ENCODE measurements around the gene CBLB. TPM values are rescaled to one million over a fixed set of nuclear protein-coding genes. Genes with fewer than 3 reads are reported as not detected.

CBLB gene
- total RNA-seq, 1 experiment from 2014 or later, result 23.9 TPM

DNA sequence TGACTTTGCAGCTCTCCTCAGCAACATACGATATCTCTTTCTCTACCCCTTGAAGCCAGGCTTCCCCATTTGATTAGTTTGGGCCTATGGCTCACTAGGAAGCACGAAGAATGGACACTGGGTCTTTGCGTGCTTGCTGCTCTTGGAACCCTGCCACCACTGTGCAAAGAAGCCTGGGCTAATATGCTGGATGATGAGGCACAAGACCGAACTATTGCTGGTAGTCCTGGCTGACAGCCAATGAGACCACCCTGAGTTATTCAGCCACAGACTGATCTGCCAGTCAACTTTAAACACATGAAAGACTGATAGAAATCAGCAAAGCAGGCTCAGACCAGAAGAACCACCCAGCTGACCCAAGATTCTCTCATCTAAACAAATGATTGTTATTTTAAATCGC, 250.3 kb downstream of the CBLB start:
- Histone ChIP-seq H3K9me3 (ENCODE audit: low read length) (no peaks in the 10 kb centered on the region), H2AFZ (ENCODE audit: low read length) (no peak overlapping the region), H3K79me2 (ENCODE audit: low read length) (no peaks in the 10 kb centered on the region), H4K20me1 (ENCODE audit: low read length) (no peaks in the 10 kb centered on the region), H3K4me3 (ENCODE audit: low read length) (no peak overlapping the region), H3K9me2 (replicated peaks; ENCODE audit: low read length) (no peaks in the 10 kb centered on the region), H3K9ac (ENCODE audit: low read length) (no peak overlapping the region), H3F3A (ENCODE audit: low read length, unreplicated experiment) (no peaks in the 10 kb centered on the region), H3K4me1 (ENCODE audit: insufficient read depth, low read length) (no peaks in the 10 kb centered on the region), H3K27me3 (ENCODE audit: low read length) (no peaks in the 10 kb centered on the region), H3K36me3 (ENCODE audit: low read depth, low read length) (no peaks in the 10 kb centered on the region), H3K27ac (ENCODE audit: low read length) (no peak overlapping the region), H3K4me2 (ENCODE audit: low read length) (no peak overlapping the region)
- ATAC-seq (no peak), DNase-seq (no peak)
- ChIA-PET CTCF (no interaction called here), POLR2A (ENCODE audit: unreplicated experiment) (no interaction called here)
- TF ChIP-seq CTCF (conservative IDR thresholded peaks at IDR 0.05; ENCODE audit: low read depth, low read length) (no peak), EZH2 (IDR thresholded peaks at IDR 0.05; ENCODE audit: low read length, unreplicated experiment) (no peak), EZH2phosphoT487 (IDR thresholded peaks at IDR 0.05; ENCODE audit: borderline replicate concordance, low read length) (no peak)
- BruUV-seq (replicated peaks), result no TSS peak
- intact Hi-C loops (cut with micrococcal nuclease), result no loop called here

DNA sequence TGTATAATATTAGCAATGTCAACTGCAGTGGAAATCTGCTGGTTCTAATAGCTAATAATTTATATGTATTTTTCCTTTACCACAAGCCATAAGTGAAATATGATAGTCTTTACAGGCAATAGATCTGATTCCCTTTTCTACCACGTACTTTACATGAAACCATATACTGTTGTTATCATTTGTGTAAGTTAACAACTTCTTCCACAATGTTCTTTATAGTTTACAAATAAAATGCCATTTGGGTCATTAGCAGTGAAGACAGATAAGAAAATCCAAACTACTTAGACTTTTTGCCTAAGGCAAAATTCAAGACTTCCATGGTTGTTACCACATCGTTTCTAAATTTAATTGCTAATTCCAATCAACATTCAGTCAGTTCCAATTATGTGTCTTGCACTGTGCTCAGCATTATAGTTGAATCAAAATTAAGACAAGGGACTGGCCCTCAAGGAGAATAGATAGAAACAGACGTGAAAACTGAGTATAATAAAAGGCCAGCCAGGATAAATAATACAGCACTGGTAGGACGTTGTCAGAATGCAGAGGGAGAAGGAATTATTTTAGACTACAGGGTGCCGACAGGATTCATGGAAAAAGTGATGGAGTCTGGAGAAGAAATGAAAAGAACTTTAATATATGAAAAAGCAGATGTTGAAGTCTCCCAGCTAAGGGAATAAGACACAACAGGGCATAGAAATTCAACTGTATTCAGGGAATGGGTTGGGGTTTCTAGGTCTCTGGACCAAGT, 252.3 kb downstream of the CBLB start:
- no peak overlapping the region for H3K4me3 ChIP-seq (ENCODE audit: low read length)
- ChIA-PET POLR2A (ENCODE audit: unreplicated experiment) (no interaction called here), CTCF (no interaction called here)
- no peaks in the 10 kb centered on the region for H3K27me3 ChIP-seq (ENCODE audit: low read length)
- no peak overlapping the region for H2AFZ ChIP-seq (ENCODE audit: low read length)
- ATAC-seq (no peak), DNase-seq (no peak)
- H3K27ac ChIP-seq (ENCODE audit: low read length), result no peak overlapping the region
- H3K9me3 ChIP-seq (ENCODE audit: low read length), result no peaks in the 10 kb centered on the region
- no TSS peak for BruUV-seq (replicated peaks)
- no peaks in the 10 kb centered on the region for H3K36me3 ChIP-seq (ENCODE audit: low read depth, low read length)
- H3F3A ChIP-seq (ENCODE audit: low read length, unreplicated experiment), result no peaks in the 10 kb centered on the region
- H3K79me2 ChIP-seq (ENCODE audit: low read length), result no peaks in the 10 kb centered on the region
- H3K4me2 ChIP-seq (ENCODE audit: low read length), result no peak overlapping the region
- H3K9ac ChIP-seq (ENCODE audit: low read length), result no peak overlapping the region
- intact Hi-C loops (cut with micrococcal nuclease), result no loop called here
- H3K9me2 ChIP-seq (replicated peaks; ENCODE audit: low read length), result no peaks in the 10 kb centered on the region
- H3K4me1 ChIP-seq (ENCODE audit: insufficient read depth, low read length), result peaks cover 15% of the 10 kb centered on the region
- no peak for TF ChIP-seq CTCF (conservative IDR thresholded peaks at IDR 0.05; ENCODE audit: low read depth, low read length)
- no peak for TF ChIP-seq EZH2phosphoT487 (IDR thresholded peaks at IDR 0.05; ENCODE audit: borderline replicate concordance, low read length)
- TF ChIP-seq EZH2 (IDR thresholded peaks at IDR 0.05; ENCODE audit: low read length, unreplicated experiment), result no peak
- no peaks in the 10 kb centered on the region for H4K20me1 ChIP-seq (ENCODE audit: low read length)

GRCh38 chr3:105615814-105616213, 253.0 kb downstream of the CBLB start:
- ChIA-PET CTCF (no interaction called here), POLR2A (ENCODE audit: unreplicated experiment) (no interaction called here)
- no peak overlapping the region for H3K4me2 ChIP-seq (ENCODE audit: low read length)
- H3K36me3 ChIP-seq (ENCODE audit: low read depth, low read length), result no peaks in the 10 kb centered on the region
- no peak overlapping the region for H3K4me3 ChIP-seq (ENCODE audit: low read length)
- H3K4me1 ChIP-seq (ENCODE audit: insufficient read depth, low read length), result peaks cover 22% of the 10 kb centered on the region
- no peaks in the 10 kb centered on the region for H3K9me3 ChIP-seq (ENCODE audit: low read length)
- no peak for TF ChIP-seq EZH2 (IDR thresholded peaks at IDR 0.05; ENCODE audit: low read length, unreplicated experiment)
- TF ChIP-seq CTCF (conservative IDR thresholded peaks at IDR 0.05; ENCODE audit: low read depth, low read length), result no peak
- no peak for TF ChIP-seq EZH2phosphoT487 (IDR thresholded peaks at IDR 0.05; ENCODE audit: borderline replicate concordance, low read length)
- H3K9me2 ChIP-seq (replicated peaks; ENCODE audit: low read length), result no peaks in the 10 kb centered on the region
- H4K20me1 ChIP-seq (ENCODE audit: low read length), result no peaks in the 10 kb centered on the region
- DNase-seq (no peak), ATAC-seq (no peak)
- intact Hi-C loops (cut with micrococcal nuclease), result no loop called here
- no peak overlapping the region for H3K27ac ChIP-seq (ENCODE audit: low read length)
- no peaks in the 10 kb centered on the region for H3F3A ChIP-seq (ENCODE audit: low read length, unreplicated experiment)
- H3K79me2 ChIP-seq (ENCODE audit: low read length), result no peaks in the 10 kb centered on the region
- no TSS peak for BruUV-seq (replicated peaks)
- no peak overlapping the region for H2AFZ ChIP-seq (ENCODE audit: low read length)
- H3K27me3 ChIP-seq (ENCODE audit: low read length), result no peaks in the 10 kb centered on the region
- H3K9ac ChIP-seq (ENCODE audit: low read length), result no peak overlapping the region

All from PC-3 (cell line).